Measurements from ENCODE around the gene FANCC.

FANCC gene

GRCh38 chr9:95096807-95097206 is 220.7 kb downstream of the FANCC start:
- no peak overlapping the region for H3K4me3 ChIP-seq (ENCODE audit: low read length)
- 0 out of 2 replicates have a peak, but pooled peaks have one; percentile 7 for TF ChIP-seq CTCF (conservative IDR thresholded peaks at IDR 0.05; ENCODE audit: low read length)
- DNase-seq (ENCODE audit: low read depth): no peak

DNA sequence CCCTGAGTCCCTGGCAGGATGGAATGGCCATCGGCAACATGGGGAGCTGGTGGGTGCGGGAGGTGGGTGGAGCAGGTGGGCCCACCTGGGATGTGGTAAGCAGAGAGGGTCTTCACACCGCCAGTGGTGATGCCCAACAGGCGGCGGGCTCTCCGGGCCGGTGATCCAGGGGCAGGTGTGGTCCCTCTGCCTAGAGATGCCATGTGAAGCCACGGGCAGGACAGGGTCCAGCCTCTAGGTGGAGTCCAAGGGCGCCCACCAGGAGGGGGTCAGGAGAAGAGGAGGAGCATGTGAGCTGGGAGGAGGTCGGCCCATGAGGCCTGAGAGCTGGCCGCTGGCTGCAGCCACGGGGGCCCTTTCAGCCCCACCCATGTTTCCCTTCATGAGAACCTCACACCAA is 221.1 kb downstream of the FANCC start:
- no peak for DNase-seq (ENCODE audit: low read depth)
- no peak overlapping the region for H3K4me3 ChIP-seq (ENCODE audit: low read length)
- no peak for TF ChIP-seq CTCF (conservative IDR thresholded peaks at IDR 0.05; ENCODE audit: low read length)

- TF ChIP-seq CTCF (conservative IDR thresholded peaks at IDR 0.05; ENCODE audit: low read length): no peak
- no peak for DNase-seq (ENCODE audit: low read depth)
Measured at GRCh38 chr9:95095641-95096355, 221.7 kb downstream of the FANCC start.

DNA sequence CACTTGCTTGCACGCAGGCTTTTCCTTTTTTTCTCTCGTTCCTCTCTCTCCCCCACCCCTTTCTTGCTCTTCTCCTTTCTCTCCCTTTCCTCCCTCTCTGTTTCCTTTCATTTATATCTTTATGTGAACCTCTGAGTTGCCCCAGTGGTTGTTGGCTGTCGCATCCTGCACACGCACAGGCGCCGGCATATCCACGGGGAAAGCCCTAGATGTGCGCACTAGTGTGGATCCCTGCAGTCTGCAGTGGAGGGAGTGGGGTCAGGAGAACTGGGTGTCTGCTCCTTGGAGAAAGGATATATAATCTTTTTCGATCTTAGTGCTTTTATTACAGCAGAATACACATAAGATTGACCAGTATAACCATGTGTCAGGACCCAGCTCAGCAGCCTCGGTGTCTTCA is 223.5 kb downstream of the FANCC start:
- TF ChIP-seq CTCF (conservative IDR thresholded peaks at IDR 0.05; ENCODE audit: low read length): no peak
- DNase-seq (ENCODE audit: low read depth): no peak
- no peak overlapping the region for H3K4me3 ChIP-seq (ENCODE audit: low read length)

More at GRCh38 chr9:95095641-95096355, 221.7 kb downstream of the FANCC start:
- no peak overlapping the region for H3K4me3 ChIP-seq (ENCODE audit: low read length)

DNA sequence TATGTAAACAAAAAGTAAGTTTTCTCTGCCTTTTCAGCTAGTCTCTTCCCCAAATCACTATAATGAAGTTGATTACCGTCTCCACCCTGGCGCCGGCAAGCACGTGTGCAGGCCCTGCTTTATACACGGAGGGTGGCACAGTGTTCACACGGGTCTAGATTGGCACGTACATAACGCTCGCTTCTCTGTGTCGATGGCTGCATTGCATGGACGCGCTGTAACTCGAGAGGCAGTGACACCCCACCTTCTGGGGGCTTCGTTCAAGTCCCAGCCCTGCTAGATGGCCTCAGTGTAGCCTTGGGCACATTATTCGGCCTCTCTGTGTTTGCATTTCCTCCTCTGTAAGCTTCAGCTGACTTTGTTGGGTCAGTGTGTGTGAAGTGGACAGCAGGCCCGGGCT is 223.9 kb downstream of the FANCC start:
- no peak for TF ChIP-seq CTCF (conservative IDR thresholded peaks at IDR 0.05; ENCODE audit: low read length)
- DNase-seq (ENCODE audit: low read depth): no peak

DNA sequence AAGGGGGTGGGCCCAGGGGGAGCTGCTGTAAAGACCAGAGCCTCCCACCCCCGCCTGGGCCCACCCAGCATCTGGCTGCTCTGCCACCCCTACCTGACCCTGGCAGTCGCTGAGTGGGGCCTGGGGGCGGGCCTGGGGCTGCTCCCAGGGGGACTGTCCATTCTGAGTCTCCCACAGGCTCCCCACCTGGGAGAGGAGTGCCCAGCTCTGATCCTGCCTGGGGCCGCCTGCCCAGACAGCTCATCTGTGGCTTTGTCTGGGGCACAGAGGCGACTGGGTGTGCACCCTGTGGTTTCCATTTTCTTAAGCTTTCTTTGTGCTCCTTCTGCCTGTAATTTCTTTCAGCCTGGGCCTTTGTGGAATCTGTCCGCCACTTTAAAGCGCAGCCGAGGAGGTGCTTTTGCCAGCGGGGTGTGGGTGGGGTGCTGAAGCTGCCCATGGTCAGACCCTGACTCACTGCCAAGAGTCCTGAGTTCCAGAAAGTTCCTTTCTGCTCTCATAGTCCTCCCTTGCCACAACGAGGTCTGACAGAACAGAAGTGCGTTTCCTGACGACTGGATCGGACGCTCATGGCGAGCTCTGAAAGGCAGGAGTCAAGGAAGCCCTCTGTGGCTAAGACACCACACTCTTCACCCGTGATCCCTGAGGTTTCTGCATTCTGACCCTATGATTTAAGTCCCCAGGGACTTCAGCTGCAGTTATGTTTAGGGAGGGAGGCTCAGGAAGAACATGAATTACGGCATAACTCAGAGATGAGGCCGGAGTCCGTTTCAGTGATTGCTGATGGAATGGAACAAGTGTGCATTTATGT is 225.0 kb downstream of the FANCC start:
- no peak for TF ChIP-seq CTCF (conservative IDR thresholded peaks at IDR 0.05; ENCODE audit: low read length)
- DNase-seq (ENCODE audit: low read depth): peak; percentile 69
- H3K4me3 ChIP-seq (ENCODE audit: low read length): no peak overlapping the region

More for the DNA sequence above, 223.9 kb downstream of the FANCC start:
- no peak overlapping the region for H3K4me3 ChIP-seq (ENCODE audit: low read length)

All from AG10803 (cell line).